Stimulated activated CD4-positive, alpha-beta T cell treated with anti-CD3 and anti-CD28 coated beads, Interleukin-12 subunit alpha, Interleukin-12 subunit beta, amount 100 ng/mL, for 48 hours (primary cell): ENCODE data around the gene PGF.

Experiments
- DNase-seq, 3 donors: peaks; one replicate each; pipeline ENCODE4 v3.0.0-alpha.2; 2020; ENCODE audit warnings: low read depth in 2 of 3, low spot score in 1 of 3

The PGF gene

DNA sequence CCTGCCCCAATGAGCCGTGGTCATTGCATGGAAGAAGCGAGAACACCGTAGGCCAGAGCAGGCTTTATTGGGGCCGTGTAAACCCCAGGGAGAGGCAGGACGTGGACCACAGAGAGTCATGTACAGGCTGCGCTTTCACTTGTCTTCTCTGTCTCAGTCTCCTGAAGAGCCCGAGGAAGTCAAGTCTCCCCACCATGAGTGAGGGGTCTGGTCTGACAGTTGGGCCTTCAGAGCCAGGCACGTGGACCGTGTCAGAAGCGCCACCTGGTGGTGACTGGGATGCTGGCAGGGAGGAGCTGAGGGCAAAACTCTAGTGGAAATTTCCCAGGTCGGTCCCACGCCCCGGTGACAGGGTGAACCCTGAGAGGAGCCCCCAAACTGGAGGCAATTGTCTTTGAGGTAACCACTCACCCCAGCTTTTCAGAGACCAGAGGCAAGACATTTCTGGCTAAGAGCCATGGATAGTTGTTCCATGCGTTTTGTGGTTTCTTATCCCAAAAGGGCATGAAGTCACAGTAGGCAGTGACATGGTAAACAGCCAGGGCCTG is 49.7 kb downstream of the PGF start:
- DNase-seq, result peak; percentile 60 to 85 (median 75)

DNA sequence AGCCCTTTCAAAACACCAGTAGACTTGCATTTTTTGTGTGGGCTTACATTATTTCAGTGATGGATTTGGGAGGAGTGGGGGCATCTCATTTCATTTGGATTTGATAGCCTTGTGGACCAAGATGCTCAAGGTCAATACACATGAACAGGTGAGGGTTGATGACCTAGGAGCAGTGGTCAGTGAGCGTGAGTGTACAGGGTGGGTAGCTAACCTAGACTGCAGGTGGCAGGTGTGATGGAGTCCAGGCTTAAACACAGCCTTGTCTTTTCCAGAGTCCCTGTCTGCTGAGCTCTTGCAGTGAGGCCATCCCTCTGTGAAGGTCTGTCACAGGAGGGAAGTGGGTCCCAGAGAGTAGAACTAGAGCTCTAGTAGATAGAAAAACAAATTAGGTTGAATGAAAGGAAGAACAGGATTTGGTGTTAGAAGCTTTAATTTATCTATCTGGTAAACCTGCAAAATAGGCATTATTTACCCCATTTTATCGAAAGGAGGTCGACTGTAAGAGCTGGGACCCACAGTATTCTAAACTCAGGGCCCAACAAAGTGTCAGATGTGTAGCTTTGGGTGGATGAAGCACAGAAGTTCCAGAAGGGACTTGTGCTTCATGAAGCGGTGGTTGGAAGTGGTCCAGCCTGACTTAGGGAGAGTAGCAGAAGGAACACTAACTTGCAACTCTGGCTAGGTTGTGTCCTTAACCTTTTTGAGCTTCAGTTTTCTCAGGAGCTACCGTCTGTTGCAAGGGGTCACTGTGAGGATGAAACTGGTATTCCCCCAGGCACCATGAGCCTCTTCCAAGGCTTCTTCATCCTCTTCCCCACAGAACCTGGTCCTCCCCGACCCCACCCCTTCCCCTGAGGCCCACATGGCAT is 50.5 kb downstream of the PGF start:
- no peak for DNase-seq

DNA sequence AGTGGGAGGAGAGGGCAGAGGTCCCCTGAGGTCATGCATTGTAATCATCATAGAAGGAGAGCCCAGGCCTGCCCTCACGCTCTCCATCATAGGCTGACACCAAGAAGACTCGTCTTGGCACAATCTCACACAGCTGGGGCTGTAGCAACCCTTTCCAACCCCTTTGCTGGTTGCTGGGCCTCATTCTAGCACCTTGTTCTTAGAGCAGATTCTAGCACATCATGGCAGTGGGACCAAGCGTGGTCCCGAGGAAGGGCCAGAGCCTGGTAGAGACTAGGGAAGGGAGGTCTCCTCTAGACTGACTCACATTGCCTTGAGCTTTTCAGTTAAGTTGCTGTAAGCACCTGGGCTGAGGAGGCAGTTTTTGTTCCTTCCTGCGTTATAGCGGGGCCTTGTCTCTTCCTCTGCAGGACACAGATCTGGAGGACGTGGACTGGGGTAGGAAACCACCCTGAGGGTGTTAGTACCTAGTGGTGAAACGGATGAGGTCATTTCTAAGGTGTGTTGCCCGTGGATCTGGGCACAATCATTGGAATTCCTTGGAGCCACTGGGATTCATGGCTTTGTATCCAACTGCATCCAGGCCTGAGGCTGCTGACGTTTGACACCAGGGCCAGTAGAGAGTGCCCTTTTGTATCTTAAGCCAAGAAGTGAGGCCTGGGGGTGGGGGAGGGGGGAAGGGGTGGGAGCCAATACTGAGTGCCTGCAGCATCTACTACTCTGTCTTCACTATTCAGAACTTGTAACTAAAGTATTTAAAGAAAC is 52.3 kb downstream of the PGF start:
- DNase-seq, result no peak

DNA sequence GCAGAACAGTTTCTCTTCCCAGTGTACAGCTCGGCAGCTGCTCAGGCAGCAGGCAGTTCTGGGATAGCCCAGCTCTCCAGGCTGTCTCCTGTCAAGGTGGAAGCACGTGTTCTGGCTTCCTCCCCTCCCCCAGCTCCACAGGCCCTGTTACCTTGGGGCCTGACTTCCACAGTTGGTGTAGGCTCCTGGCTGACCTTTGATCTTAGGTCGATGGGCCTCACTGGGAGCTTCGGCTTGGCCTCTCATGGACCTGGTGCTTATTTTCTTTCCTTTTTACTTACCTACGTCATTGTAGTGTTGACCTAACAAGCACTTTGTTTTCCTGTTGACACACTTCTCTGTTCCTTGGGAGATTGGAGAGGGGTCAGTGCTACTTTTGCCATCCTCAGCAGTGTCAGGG is 56.7 kb downstream of the PGF start:
- no peak for DNase-seq

DNA sequence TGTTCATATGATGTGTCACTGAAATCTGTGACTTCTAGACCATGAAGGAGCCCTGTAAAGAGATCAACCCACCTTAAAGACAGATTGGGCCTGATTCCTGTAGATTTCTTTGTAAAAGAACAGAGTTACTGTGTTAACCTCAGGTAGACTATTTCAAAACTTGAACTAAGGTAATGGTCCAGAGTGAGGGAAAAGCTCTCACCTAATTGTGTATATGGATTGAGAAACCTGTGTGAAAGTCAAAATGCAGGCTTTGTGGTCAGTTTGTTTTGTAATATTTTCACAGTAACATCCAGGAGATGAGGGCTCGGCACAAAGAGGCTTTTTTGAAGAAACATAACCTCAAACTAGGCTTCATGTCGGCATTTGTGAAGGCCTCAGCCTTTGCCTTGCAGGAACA is 57.3 kb downstream of the PGF start:
- no peak for DNase-seq

DNA sequence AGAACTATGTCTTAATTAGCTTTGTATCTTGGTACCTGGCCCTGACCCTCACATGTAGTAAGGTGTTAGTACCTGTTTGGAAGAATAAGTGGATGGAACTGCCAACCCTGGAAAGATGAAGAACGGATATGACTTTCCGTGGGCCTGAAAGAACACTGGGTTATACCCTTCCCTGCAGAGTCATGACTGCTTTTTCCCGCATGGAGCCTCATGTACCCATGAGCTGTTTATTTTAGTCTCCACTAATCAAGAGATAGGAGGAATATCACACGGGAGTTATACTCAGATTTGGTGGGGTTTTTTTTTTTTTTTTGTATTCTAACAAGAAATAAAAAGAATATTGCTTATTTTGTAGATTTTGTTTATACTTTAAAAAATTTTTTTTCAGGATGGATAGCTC is 57.8 kb downstream of the PGF start:
- DNase-seq, result no peak

DNA sequence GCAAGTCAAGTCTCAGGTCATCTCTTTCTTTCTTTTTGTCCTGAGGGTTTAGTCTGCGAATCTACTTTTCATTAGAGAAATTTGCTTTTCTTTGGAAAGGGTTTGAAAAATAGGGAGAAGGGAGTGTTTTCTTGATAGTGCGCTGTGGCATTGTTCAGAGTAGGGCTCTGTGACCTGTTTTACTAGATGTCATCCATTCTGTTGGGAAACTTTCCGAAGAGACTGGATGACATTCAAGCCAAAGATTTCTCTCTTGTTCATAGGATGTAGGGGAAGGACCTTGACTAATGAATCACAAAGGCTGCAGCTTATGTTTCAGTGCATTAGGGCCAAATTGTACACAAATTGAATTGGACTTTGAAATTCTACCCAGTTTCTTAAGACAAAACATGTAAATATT is 59.0 kb downstream of the PGF start:
- DNase-seq, result no peak

DNA sequence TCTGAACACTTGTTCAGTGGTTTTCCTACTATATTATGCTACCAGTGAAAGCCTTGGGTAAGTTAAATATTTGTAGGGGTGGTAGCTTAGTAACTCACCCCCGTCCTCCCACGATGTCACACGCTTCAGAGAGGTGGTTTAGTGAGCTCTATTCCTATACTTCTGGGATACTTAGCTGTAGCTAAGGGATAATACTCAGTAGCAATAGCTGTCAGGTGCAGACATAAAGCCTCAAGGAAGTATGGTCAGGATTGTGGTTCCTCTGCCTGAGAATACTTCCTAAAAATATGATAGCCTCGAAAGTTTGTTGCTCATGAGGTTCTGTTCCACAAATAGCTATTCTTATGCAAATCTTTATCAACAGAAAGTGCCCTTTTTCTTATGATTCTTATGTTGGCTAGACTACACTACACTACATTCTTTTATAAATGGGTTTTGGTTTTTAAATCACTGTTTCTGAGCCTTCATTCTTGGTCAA is 61.7 kb downstream of the PGF start:
- no peak for DNase-seq

DNA sequence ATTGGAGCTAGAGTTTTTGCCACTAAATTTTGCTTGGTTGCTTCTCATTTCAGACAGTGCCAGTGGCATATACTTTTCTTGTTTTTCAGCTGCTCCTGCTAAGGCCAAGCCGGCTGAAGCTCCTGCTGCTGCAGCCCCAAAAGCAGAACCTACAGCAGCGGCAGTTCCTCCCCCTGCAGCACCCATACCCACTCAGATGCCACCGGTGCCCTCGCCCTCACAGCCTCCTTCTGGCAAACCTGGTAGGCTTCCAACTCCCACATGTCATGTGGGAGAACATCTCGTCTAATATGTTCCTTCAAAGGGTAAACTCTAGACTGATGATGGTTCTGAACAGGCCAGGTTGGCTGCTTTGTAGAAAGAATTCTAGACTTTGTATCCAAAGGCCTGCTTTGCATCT is 62.7 kb downstream of the PGF start:
- DNase-seq, result no peak

DNA sequence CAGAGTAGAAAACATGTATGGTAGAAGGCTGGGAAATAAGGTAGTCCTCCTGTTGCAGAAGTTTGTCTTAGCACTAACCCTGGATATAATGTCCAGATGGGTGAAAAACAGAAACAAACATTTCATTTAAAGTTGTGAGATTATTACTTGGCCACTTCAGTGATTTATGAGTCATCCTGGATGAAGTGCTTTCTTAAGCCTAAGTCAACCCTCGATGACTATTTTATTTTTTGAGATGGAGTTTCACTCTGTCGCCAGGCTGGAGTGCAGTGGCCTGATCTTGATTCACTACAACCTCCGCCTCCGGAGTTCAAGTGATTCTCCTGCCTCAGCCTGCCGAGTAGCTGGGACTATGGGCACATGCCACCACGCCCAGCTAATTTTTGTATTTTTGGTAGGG is 63.5 kb downstream of the PGF start:
- no peak for DNase-seq
